Upper lobe of left lung (tissue), 6 donors: ENCODE results near the gene SETDB1. TPM values are rescaled to one million over a fixed set of nuclear protein-coding genes. Genes with fewer than 3 reads are reported as not detected.

ENCODE experiments used
- ATAC-seq, 2 donors: fragments of 200-7000 bp; cut with Tn5 transposase; one replicate each; pipeline ENCODE4 v1.9.1; 2022; ENCODE audit warnings: mild to moderate bottlenecking in 2 of 2, moderate library complexity in 2 of 2; ENCODE audit not compliant: low FRiP score in 2 of 2
- DNase-seq, 2 donors: peaks; one replicate each; pipeline ENCODE4 v3.0.0-alpha.2; 2019 to 2020
- H3K27ac ChIP-seq, 4 donors: fragments of 200-600 bp; sonication (generic); one replicate each; pipeline ENCODE4 v1.5.1; 2016 to 2019
- H3K27me3 ChIP-seq, 4 donors: fragments of 200-600 bp; sonication (generic); one replicate each; pipeline ENCODE4 v1.5.1; 2017 to 2019
- H3K36me3 ChIP-seq, 4 donors: fragments of 200-600 bp; sonication (generic); one replicate each; pipeline ENCODE4 v1.5.1; 2016 to 2019
- H3K4me1 ChIP-seq, 4 donors: fragments of 200-600 bp; sonication (generic); one replicate each; pipeline ENCODE4 v1.5.1; 2018 to 2019
- H3K4me3 ChIP-seq, 4 donors: fragments of 200-600 bp; sonication (generic); one replicate each; pipeline ENCODE4 v1.5.1; 2017 to 2019; ENCODE audit warnings: mild to moderate bottlenecking in 2 of 4, moderate library complexity in 1 of 4
- H3K9me3 ChIP-seq, 4 donors: fragments of 200-600 bp; sonication (generic); one replicate each; pipeline ENCODE4 v1.5.1; 2018 to 2019
- CTCF ChIP-seq, 6 experiments: fragments of 450-650 bp in 4 of 6; fragments of 200-600 bp in 2 of 6; sonication (generic) in 2 of 6; IDR thresholded peaks; one replicate each; pipeline ENCODE4 v1.5.1; 2016 to 2019; ENCODE audit warnings: antibody characterized with exemption in 6 of 6
- EP300 ChIP-seq, 4 donors: sonication (generic); formaldehyde crosslinking; IDR thresholded peaks; one replicate each; pipeline ENCODE4 v1.5.1; 2017; ENCODE audit warnings: antibody characterized with exemption in 4 of 4, control low read depth in 2 of 4
- POLR2A ChIP-seq, 4 donors: fragments of 450-650 bp; IDR thresholded peaks; one replicate each; pipeline ENCODE4 v1.5.1; 2016 to 2017; ENCODE audit warnings: antibody characterized with exemption in 4 of 4, mild to moderate bottlenecking in 2 of 4
- POLR2AphosphoS5 ChIP-seq, 2 donors: sonication (generic); formaldehyde crosslinking; IDR thresholded peaks; one replicate each; pipeline ENCODE4 v1.5.1; 2017; ENCODE audit warnings: antibody characterized with exemption in 2 of 2
- WGBS, 2 donors: methylation state at CpG; one replicate each; pipeline ENCODE4 v1.1.5; 2017 to 2018; 5-methylcytosine and 5-hydroxymethylcytosine counted together
- total RNA-seq, 6 donors: library from RNA; depleted of rRNA in 4 of 6; stranded (reverse); fragments of >200 nt in 4 of 6; gene quantifications; one replicate each; pipeline versions ENCODE4 v1.1.0 to v1.2.1, GENCODE V29; 2016 to 2021
- donor health status: DM: no; HTN: no; CAD: no; lungs with moderate emphysema.
- donor health status: DM: no; HTN: yes; CAD: no; lungs with severe emphysema.

Gene SETDB1
- total RNA-seq, 6 donors from 2014 or later = 26.8 to 88.0 (median 40.3) TPM

DNA sequence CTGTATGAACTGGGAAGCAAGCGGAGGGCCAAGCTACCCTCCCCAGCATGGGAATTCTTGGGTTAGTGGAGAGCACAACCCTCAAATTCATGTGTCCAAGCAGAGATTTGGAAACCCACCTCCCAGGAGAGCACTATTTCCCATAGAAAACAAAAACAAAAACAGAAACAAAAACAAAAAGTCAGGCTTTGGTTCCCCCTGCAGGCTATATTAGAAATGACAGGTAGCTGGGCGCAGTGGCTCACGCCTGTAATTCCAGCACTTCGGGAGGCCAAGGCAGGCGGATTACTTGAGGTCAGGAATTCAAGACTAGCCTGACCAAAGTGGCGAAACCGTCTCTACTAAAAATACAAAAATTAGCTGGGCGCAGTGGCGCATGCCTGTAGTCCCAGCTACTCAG, 69.7 kb downstream of the SETDB1 start:
- peak in 1 of 2 donors; percentile 49 for DNase-seq
- Histone ChIP-seq H3K9me3 (no peaks in the 10 kb centered on the region), H3K27ac (peak overlapping the region in 3 of 4 donors; percentile 65 to 77 (median 70)), H3K4me1 (peaks cover 6 to 14% (median 12%) of the 10 kb centered on the region in 4 donors), H3K36me3 (peaks cover 15 to 43% (median 30%) of the 10 kb centered on the region in 4 donors), H3K27me3 (no peaks in the 10 kb centered on the region), H3K4me3 (peak overlapping the region in 2 of 4 donors; percentile 5 to 28)
- WGBS, 2 donors = 28 to 39% methylated on average over 9 of the region's 9 CpGs
- TF ChIP-seq EP300 (IDR thresholded peaks at IDR 0.05) (no peak), POLR2A (IDR thresholded peaks at IDR 0.05) (no peak), POLR2AphosphoS5 (IDR thresholded peaks at IDR 0.05) (no peak), CTCF (IDR thresholded peaks at IDR 0.05) (peak; percentile 77 to 94 (median 84))
- ATAC-seq = peak in 1 of 2 donors; percentile 78

DNA sequence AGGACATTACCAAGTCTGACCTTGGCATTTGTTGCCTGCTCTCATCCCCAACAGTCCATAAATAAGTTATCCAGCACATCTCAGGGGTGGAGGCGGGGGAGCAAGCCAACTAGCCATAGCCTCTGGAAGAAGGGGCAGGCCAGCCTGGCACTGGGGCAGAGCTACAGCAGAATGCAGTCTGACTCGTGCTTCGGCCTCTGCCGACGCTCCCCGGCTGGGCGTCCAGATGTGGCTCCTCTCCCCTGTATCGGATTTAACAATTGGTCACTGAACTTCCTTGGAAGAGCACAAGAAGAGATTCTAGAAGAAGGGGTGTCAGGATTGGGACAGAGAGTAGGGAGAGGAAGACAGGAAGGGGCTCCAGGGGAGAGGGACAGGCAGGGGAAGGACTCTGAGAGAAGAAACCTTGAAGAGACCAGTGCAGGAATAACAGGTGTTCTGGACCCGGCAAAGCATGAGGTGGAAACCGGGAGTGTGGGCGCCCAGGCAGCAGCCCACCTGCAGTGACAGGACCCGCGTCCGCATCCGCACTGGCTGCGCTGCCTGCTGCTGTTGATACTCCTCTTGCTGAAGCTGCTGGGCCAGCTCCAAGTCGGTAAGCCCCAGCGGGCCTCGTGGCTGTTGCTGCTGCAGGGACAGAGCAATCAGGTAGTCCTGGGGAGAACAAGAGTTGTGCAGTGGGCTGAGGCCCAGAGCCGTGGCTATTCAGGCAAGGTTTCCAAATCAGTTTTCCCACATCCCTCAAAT, 71.1 kb downstream of the SETDB1 start:
- Histone ChIP-seq H3K4me1 (peaks cover 8 to 25% (median 14%) of the 10 kb centered on the region in 4 donors), H3K9me3 (no peaks in the 10 kb centered on the region), H3K27me3 (no peaks in the 10 kb centered on the region), H3K27ac (no peak overlapping the region), H3K4me3 (no peak overlapping the region), H3K36me3 (peaks cover 15 to 57% (median 32%) of the 10 kb centered on the region in 4 donors)
- ATAC-seq (no peak), DNase-seq (peak in 1 of 2 donors; percentile 64)
- 84 to 90% methylated on average over 18 to 20 of the region's 20 CpGs for WGBS, 2 donors
- no peak for TF ChIP-seq POLR2AphosphoS5 (IDR thresholded peaks at IDR 0.05)
- TF ChIP-seq POLR2A (IDR thresholded peaks at IDR 0.05) = no peak
- no peak for TF ChIP-seq CTCF (IDR thresholded peaks at IDR 0.05)
- TF ChIP-seq EP300 (IDR thresholded peaks at IDR 0.05) = no peak

- no peak for ATAC-seq
- no peak overlapping the region for H3K27ac ChIP-seq
- DNase-seq = no peak
- no peak for TF ChIP-seq EP300 (IDR thresholded peaks at IDR 0.05)
- no peak for TF ChIP-seq POLR2AphosphoS5 (IDR thresholded peaks at IDR 0.05)
- no peak for TF ChIP-seq POLR2A (IDR thresholded peaks at IDR 0.05)
- TF ChIP-seq CTCF (IDR thresholded peaks at IDR 0.05) = no peak
- peaks cover 14 to 31% (median 20%) of the 10 kb centered on the region in 4 donors for H3K4me1 ChIP-seq
- H3K9me3 ChIP-seq = no peaks in the 10 kb centered on the region
- no peak overlapping the region for H3K4me3 ChIP-seq
- WGBS, 2 donors = 66 to 100% methylated on average over 3 to 5 of the region's 5 CpGs
- peaks cover 15 to 57% (median 32%) of the 10 kb centered on the region in 4 donors for H3K36me3 ChIP-seq
- H3K27me3 ChIP-seq = no peaks in the 10 kb centered on the region
Observed at GRCh38 chr1:150997949-150998348, 71.8 kb downstream of the SETDB1 start.

GRCh38 chr1:150999051-150999674, 73.0 kb downstream of the SETDB1 start:
- TF ChIP-seq POLR2AphosphoS5 (IDR thresholded peaks at IDR 0.05) (no peak), POLR2A (IDR thresholded peaks at IDR 0.05) (no peak)
- peaks cover 15 to 57% (median 32%) of the 10 kb centered on the region in 4 donors for H3K36me3 ChIP-seq
- no peak for ATAC-seq
- no peak overlapping the region for H3K4me3 ChIP-seq
- 67 to 72% methylated on average over 14 to 17 of the region's 17 CpGs for WGBS, 2 donors
- peaks cover 25 to 43% (median 32%) of the 10 kb centered on the region in 4 donors for H3K4me1 ChIP-seq
- H3K27ac ChIP-seq = no peak overlapping the region
- H3K27me3 ChIP-seq = no peaks in the 10 kb centered on the region
- DNase-seq = peak in 1 of 2 donors; percentile 30
- no peaks in the 10 kb centered on the region for H3K9me3 ChIP-seq

- TF ChIP-seq POLR2AphosphoS5 (IDR thresholded peaks at IDR 0.05) = no peak
- TF ChIP-seq POLR2A (IDR thresholded peaks at IDR 0.05) = no peak
- no peak for TF ChIP-seq EP300 (IDR thresholded peaks at IDR 0.05)
- no peak for TF ChIP-seq CTCF (IDR thresholded peaks at IDR 0.05)
- peaks cover 32 to 51% (median 40%) of the 10 kb centered on the region in 4 donors for H3K4me1 ChIP-seq
Observed at GRCh38 chr1:150999926-151000325, 73.8 kb downstream of the SETDB1 start.

More at GRCh38 chr1:150999926-151000325, 73.8 kb downstream of the SETDB1 start:
- no peak overlapping the region for H3K27ac ChIP-seq
- no peak for DNase-seq
- H3K27me3 ChIP-seq = no peaks in the 10 kb centered on the region
- H3K4me3 ChIP-seq = no peak overlapping the region
- 85 to 92% methylated on average over 2 of the region's 2 CpGs for WGBS, 2 donors
- no peaks in the 10 kb centered on the region for H3K9me3 ChIP-seq
- ATAC-seq = no peak
- peaks cover 15 to 57% (median 32%) of the 10 kb centered on the region in 4 donors for H3K36me3 ChIP-seq
